SH-SY5Y (cell line): ENCODE data around the gene DAB2IP.

Experiments
- GATA2 ChIP-seq: IDR thresholded peaks from 2 replicates; pipeline ENCODE4 v1.6.1; 2011; ENCODE audit warnings: mild to moderate bottlenecking, low read depth, low read length
- GATA3 ChIP-seq: IDR thresholded peaks from 2 replicates; pipeline ENCODE4 v1.6.1; 2011; ENCODE audit warnings: low read depth, mild to moderate bottlenecking, low read length, moderate library complexity

GRCh38 chr9:121641224-121641611 lies 10.2 kb upstream of the DAB2IP start:
- no peak for TF ChIP-seq GATA2
- TF ChIP-seq GATA3, result no peak
